IMR-90 (cell line): ENCODE results near the gene ELMO1.

Source experiments
- BHLHE40 ChIP-seq: fragments of 150-350 bp; IDR thresholded peaks from 2 replicates; pipeline ENCODE4 v1.6.1; 2016; ENCODE audit warnings: mild to moderate bottlenecking, low read depth, low read length
- CEBPB ChIP-seq: IDR thresholded peaks from 2 replicates; pipeline ENCODE4 v1.6.1; 2012; ENCODE audit warnings: low read depth, low read length, improper control_type of control experiment
- FOS ChIP-seq: fragments of 150-350 bp; IDR thresholded peaks from 2 replicates; pipeline ENCODE4 v1.6.1; 2016; ENCODE audit warnings: low read depth, low read length
- MXI1 ChIP-seq: IDR thresholded peaks from 2 replicates; pipeline ENCODE4 v1.6.1; 2012; ENCODE audit warnings: low read depth, mild to moderate bottlenecking, low read length, moderate library complexity, borderline replicate concordance
- NFE2L2 ChIP-seq: fragments of 150-350 bp; IDR thresholded peaks from 2 replicates; pipeline ENCODE4 v1.6.1; 2016; ENCODE audit warnings: low read depth, mild to moderate bottlenecking, low read length
- POLR2A ChIP-seq: IDR thresholded peaks from 2 replicates; pipeline ENCODE4 v1.6.1; 2012; ENCODE audit warnings: mild to moderate bottlenecking, low read depth, low read length
- RAD21 ChIP-seq: IDR thresholded peaks from 2 replicates; pipeline ENCODE4 v1.6.1; 2012; ENCODE audit warnings: low read length, improper control_type of control experiment
- RFX5 ChIP-seq: IDR thresholded peaks from 2 replicates; pipeline ENCODE4 v1.8.0; 2012; ENCODE audit warnings: low read depth, mild to moderate bottlenecking, low read length, moderate library complexity
- SMC3 ChIP-seq: fragments of 150-350 bp; IDR thresholded peaks from 2 replicates; pipeline ENCODE4 v1.6.1; 2016; ENCODE audit warnings: low read depth, mild to moderate bottlenecking, antibody characterized with exemption, low read length, moderate library complexity
- TF ChIP-seq, protein P1 (sequence below): conservative IDR thresholded peaks from 2 replicates; pipeline ENCODE4 v1.5.1; 2012; ENCODE audit warnings: mild to moderate bottlenecking, low read depth, low read length, improper control_type of control experiment

DNA sequence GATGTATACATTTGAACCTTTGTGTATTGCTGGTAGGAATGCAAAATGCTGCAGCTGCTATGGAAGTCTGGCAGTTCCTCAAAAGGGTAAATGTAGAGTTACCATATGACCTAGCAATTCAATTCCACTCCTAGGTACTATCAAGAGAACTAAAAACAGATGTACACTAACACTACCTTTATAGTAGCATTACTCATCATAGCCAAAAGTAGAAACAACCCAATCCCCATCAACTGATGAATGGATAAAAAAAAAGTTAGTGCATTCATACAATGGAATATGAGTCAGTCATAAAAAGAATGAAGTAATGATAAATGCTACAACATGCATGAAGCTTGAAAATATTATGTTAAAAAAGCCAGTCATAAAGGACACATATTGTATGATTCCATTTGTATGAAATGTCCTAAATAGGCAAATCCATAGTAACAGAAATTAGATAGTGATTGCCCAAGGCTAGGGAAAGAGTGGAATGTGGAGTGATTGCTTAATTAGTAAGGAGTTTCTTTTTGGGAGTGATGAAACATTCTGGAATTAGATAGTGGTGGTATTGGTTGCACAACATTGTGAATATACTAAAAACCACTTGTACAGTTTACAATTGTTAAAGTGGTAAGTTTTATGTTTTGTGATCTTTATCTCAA is 628.0 kb downstream of the ELMO1 start:
- TF ChIP-seq, protein P1, sequence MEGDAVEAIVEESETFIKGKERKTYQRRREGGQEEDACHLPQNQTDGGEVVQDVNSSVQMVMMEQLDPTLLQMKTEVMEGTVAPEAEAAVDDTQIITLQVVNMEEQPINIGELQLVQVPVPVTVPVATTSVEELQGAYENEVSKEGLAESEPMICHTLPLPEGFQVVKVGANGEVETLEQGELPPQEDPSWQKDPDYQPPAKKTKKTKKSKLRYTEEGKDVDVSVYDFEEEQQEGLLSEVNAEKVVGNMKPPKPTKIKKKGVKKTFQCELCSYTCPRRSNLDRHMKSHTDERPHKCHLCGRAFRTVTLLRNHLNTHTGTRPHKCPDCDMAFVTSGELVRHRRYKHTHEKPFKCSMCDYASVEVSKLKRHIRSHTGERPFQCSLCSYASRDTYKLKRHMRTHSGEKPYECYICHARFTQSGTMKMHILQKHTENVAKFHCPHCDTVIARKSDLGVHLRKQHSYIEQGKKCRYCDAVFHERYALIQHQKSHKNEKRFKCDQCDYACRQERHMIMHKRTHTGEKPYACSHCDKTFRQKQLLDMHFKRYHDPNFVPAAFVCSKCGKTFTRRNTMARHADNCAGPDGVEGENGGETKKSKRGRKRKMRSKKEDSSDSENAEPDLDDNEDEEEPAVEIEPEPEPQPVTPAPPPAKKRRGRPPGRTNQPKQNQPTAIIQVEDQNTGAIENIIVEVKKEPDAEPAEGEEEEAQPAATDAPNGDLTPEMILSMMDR: no peak
- TF ChIP-seq CEBPB: peak; percentile 63
- no peak for TF ChIP-seq BHLHE40
- TF ChIP-seq FOS: no peak
- TF ChIP-seq POLR2A: no peak
- no peak for TF ChIP-seq SMC3
- TF ChIP-seq RAD21: no peak
- TF ChIP-seq NFE2L2: no peak
- TF ChIP-seq MXI1: no peak
- no peak for TF ChIP-seq RFX5
